Stomach (tissue), 9 donors: ENCODE measurements around the gene ECE1. TPM values are rescaled to one million over a fixed set of nuclear protein-coding genes. Genes with fewer than 3 reads are reported as not detected.

Source experiments
- DNase-seq, 2 donors: peaks; one replicate each; pipeline versions ENCODE4 v3.0.0 to v3.0.0-alpha.2; 2013 to 2019
- H3K27ac ChIP-seq, 5 donors: fragments of 200-600 bp in 4 of 5; sonication (generic) in 4 of 5; one replicate each; pipeline ENCODE4 v1.5.1; 2013 to 2019; ENCODE audit warnings: mild to moderate bottlenecking in 1 of 5, moderate library complexity in 1 of 5
- H3K27me3 ChIP-seq, 3 donors: fragments of 200-600 bp; sonication (generic); one replicate each; pipeline ENCODE4 v1.5.1; 2017 to 2019; ENCODE audit warnings: mixed run types in 1 of 3
- H3K36me3 ChIP-seq, 4 donors: fragments of 200-600 bp; sonication (generic); 1 replicate in 3 of 4; 2 replicates in 1 of 4; pipeline ENCODE4 v1.5.1; 2016 to 2019
- H3K4me1 ChIP-seq, 4 donors: fragments of 200-600 bp; sonication (generic); one replicate each; pipeline ENCODE4 v1.5.1; 2016 to 2019
- H3K4me3 ChIP-seq, 4 donors: fragments of 200-600 bp; sonication (generic) in 3 of 4; one replicate each; pipeline ENCODE4 v1.5.1; 2016 to 2019; ENCODE audit warnings: mild to moderate bottlenecking in 1 of 4
- H3K9me3 ChIP-seq, 4 donors: fragments of 200-600 bp; sonication (generic); one replicate each; pipeline ENCODE4 v1.5.1; 2016 to 2019
- CTCF ChIP-seq, 7 experiments: fragments of 450-650 bp in 4 of 7; fragments of 200-600 bp in 3 of 7; sonication (generic) in 3 of 7; IDR thresholded peaks; one replicate each; pipeline ENCODE4 v1.5.1; 2016 to 2019; ENCODE audit warnings: antibody characterized with exemption in 7 of 7, control low read depth in 2 of 7, mild to moderate bottlenecking in 1 of 7
- EP300 ChIP-seq: sonication (generic); formaldehyde crosslinking; IDR thresholded peaks from one replicate; pipeline ENCODE4 v1.6.1; 2017; ENCODE audit warnings: antibody characterized with exemption
- POLR2A ChIP-seq, 4 donors: fragments of 450-650 bp; IDR thresholded peaks; one replicate each; pipeline ENCODE4 v1.6.1; 2016; ENCODE audit warnings: antibody characterized with exemption in 4 of 4, control low read depth in 2 of 4, mild to moderate bottlenecking in 1 of 4, moderate library complexity in 1 of 4
- POLR2AphosphoS5 ChIP-seq, 3 donors: sonication (generic); formaldehyde crosslinking; IDR thresholded peaks; one replicate each; pipeline ENCODE4 v1.6.1; 2016; ENCODE audit warnings: antibody characterized with exemption in 3 of 3
- WGBS, 5 donors: extraction: QIAGEN DNeasy Blood & Tissue Kit in 3 of 5; methylation state at CpG; one replicate each; pipeline versions ENCODE4 v1.1.5 to v1.1.7; 2013 to 2018; 5-methylcytosine and 5-hydroxymethylcytosine counted together
- intact Hi-C: fragments of 100-400 bp; cut with DNase I; formaldehyde crosslinking; loops from one replicate; pipeline ENCODE4 v1.15.1; 2023; ENCODE audit warnings: low total_unique reads
- polyA plus RNA-seq, 3 donors: library from polyadenylated mRNA; stranded (reverse); fragments of 200-250 nt; gene quantifications; one replicate each; pipeline ENCODE4 v1.2.3, GENCODE V29; 2013
- total RNA-seq, 5 donors: library from RNA; depleted of rRNA; stranded (reverse); fragments of >200 nt; gene quantifications; one replicate each; pipeline versions ENCODE4 v1.1.0 to v1.2.3, GENCODE V29; 2014 to 2016
- donor health status: healthy with polysubstance abuse.
- donor health status: Bipolar disorder and iron deficiency.
- donor health status: healthy.

Gene ECE1
- total and polyA plus RNA-seq, 8 donors: 17.6 to 574 (median 42.6) TPM

DNA sequence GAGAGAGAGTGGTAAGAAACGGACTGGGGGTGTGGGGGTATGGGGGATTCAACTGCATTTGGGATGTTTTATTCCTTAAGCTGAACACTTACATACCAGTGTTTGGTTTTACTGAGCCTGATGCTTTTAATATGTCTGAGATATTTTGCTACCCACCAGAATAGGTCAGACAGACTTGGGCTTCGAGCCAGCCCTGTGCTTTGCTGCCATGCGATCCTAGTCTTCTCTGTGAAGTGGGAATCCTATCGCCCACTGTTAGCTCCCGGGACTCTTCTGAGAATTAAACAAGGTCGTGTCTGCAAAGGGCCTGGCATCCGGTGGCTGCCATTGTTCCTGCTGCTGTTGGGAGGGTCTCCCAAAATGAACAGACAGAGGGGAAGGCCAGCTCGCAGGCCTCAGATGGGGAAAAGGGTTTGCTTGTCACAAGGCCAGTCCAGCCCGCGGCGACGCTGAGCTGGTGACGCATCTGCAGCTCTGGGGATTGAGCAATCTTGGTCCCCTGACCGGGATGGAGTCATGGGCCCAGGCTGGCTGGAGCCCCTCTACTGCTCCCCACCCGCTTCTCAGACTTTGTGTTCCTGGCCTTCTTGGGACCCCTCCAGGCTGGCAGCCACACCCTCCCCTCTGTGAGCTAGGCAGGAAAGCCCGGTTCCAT, 26.9 kb upstream of the ECE1 start:
- Histone ChIP-seq H3K27me3 (no peaks in the 10 kb centered on the region), H3K4me1 (peaks cover 72 to 100% (median 89%) of the 10 kb centered on the region in 4 donors), H3K9me3 (no peaks in the 10 kb centered on the region), H3K36me3 (no peaks in the 10 kb centered on the region), H3K4me3 (no peak overlapping the region), H3K27ac (peak overlapping the region; percentile 82 to 93 (median 91))
- TF ChIP-seq EP300: peak; percentile 77
- peak; percentile 53 to 86 (median 58) for TF ChIP-seq POLR2AphosphoS5 (IDR thresholded peaks at IDR 0.05)
- no peak for TF ChIP-seq CTCF (IDR thresholded peaks at IDR 0.05)
- no peak for TF ChIP-seq POLR2A (IDR thresholded peaks at IDR 0.05)
- peak; percentile 61 to 74 for DNase-seq
- intact Hi-C loops: no loop called here
- 55 to 82% (median 65%) methylated on average over 16 of the region's 16 CpGs for WGBS, 5 donors

GRCh38 chr1:21314743-21315396, 24.6 kb upstream of the ECE1 start:
- H3K27me3 ChIP-seq: no peaks in the 10 kb centered on the region
- WGBS, 5 donors: 60 to 83% (median 77%) methylated on average over 2 of the region's 2 CpGs
- H3K4me3 ChIP-seq: no peak overlapping the region
- no peak for DNase-seq
- peaks cover 52 to 100% (median 79%) of the 10 kb centered on the region in 4 donors for H3K4me1 ChIP-seq
- intact Hi-C loops: no loop called here
- TF ChIP-seq POLR2AphosphoS5 (IDR thresholded peaks at IDR 0.05) (no peak), CTCF (IDR thresholded peaks at IDR 0.05) (no peak), EP300 (no peak), POLR2A (IDR thresholded peaks at IDR 0.05) (no peak)
- H3K27ac ChIP-seq: peak overlapping the region; percentile 16 to 93 (median 91)
- no peaks in the 10 kb centered on the region for H3K36me3 ChIP-seq
- H3K9me3 ChIP-seq: no peaks in the 10 kb centered on the region

DNA sequence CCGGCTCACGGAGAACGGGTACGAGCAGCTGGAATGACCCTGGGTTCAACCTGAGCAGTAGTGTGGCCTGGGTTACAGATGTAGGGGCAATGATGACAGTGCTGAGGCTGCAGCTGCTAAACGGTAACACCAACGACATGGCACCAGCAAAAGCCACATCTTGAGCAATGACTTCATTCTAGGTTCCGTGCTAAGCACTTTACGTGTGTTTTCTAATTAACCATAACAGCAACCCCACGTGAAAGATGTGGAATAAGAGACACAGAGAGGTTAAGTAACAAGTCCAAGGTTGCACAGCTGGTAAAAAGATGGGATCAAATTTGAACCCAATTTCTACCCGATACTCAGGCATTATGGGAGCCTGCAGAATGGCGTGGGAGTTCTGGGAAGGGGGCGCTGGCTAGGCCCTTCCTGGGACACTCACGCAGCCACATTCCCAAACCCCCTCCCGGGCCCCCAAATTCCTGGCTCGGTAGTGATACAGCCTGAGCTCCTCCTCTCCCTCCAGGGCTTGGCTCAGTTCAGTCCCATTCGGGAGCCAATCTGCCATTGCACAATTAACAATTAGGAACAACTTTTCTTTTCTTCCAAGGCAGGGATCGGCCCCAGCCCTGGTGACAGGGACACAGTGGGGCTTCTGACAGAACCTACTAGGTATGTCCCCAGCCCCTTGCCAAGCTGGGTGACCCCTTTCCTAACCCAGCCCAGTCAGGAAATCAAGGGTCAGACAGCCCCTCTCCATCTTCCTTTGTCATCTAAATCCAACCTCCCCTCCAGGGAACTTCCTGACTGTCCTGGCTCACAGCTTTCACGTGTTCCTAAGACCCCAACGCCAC, 23.8 kb upstream of the ECE1 start:
- 60 to 74% (median 69%) methylated on average over 18 to 19 of the region's 19 CpGs for WGBS, 5 donors
- Histone ChIP-seq H3K9me3 (no peaks in the 10 kb centered on the region), H3K27ac (peak overlapping the region; percentile 16 to 93 (median 91)), H3K27me3 (no peaks in the 10 kb centered on the region), H3K4me1 (peaks cover 48 to 100% (median 78%) of the 10 kb centered on the region in 4 donors), H3K4me3 (no peak overlapping the region), H3K36me3 (no peaks in the 10 kb centered on the region)
- TF ChIP-seq POLR2A (IDR thresholded peaks at IDR 0.05) (no peak), CTCF (IDR thresholded peaks at IDR 0.05) (no peak), POLR2AphosphoS5 (IDR thresholded peaks at IDR 0.05) (no peak), EP300 (no peak)
- peak in 1 of 2 donors; percentile 73 for DNase-seq
- intact Hi-C loops: no loop called here

DNA sequence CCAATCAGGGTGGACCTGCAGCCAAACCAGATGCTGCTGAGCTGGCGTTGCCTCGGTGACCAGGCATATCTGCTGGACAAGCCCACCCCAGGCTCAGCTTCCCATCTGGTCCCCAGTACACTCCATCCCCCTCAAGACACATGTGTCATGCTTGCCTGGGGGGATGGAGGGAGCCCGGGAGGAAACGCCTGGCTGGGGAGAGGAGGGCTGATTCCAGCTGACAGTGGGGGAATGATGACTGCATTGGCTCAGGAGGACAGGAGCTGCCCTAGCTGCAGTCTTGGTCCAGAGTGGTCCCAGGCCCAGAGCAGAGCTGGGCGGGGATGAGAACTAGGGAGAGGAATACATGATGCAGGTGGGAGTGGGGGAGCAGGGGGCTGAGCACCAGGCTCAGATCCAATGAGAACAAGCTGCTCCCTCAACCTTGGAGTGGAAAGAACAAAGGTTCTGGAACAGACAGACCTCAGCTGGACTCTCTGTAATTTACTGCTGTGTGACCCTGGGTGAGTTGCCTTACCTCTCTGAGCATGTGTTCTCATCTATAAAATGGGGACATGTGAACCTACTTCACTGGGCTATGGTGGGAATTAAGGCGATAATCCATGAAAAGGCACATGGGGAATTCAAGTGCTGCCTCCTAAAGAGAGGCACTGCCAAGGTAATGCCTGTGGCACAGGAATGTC, 23.1 kb upstream of the ECE1 start:
- intact Hi-C loops: no loop called here
- H3K9me3 ChIP-seq: no peaks in the 10 kb centered on the region
- H3K4me1 ChIP-seq: peaks cover 48 to 100% (median 78%) of the 10 kb centered on the region in 4 donors
- H3K27me3 ChIP-seq: no peaks in the 10 kb centered on the region
- H3K36me3 ChIP-seq: no peaks in the 10 kb centered on the region
- TF ChIP-seq EP300 (no peak), POLR2AphosphoS5 (IDR thresholded peaks at IDR 0.05) (no peak), CTCF (IDR thresholded peaks at IDR 0.05) (no peak), POLR2A (IDR thresholded peaks at IDR 0.05) (no peak)
- H3K27ac ChIP-seq: peak overlapping the region; percentile 32 to 93 (median 91)
- H3K4me3 ChIP-seq: no peak overlapping the region
- 41 to 64% (median 54%) methylated on average over 5 to 6 of the region's 6 CpGs for WGBS, 5 donors
- peak in 1 of 2 donors; percentile 81 for DNase-seq
